Omental fat pad (tissue), 4 donors: ENCODE data around the gene FUBP3. TPM values are rescaled to one million over a fixed set of nuclear protein-coding genes. Genes with fewer than 3 reads are reported as not detected.

Source experiments
- ATAC-seq: fragments of 150-250 bp; one replicate; pipeline ENCODE4 v1.9.1; 2016; ENCODE audit warnings: mild to moderate bottlenecking, moderate library complexity; ENCODE audit not compliant: low FRiP score
- DNase-seq: peaks from one replicate; pipeline ENCODE4 v3.0.0-alpha.2; 2019; ENCODE audit warnings: low spot score
- CTCF ChIP-seq, 3 donors: fragments of 450-650 bp; IDR thresholded peaks; one replicate each; pipeline ENCODE4 v1.5.1; 2016 to 2017; ENCODE audit warnings: antibody characterized with exemption in 3 of 3, mild to moderate bottlenecking in 3 of 3, moderate library complexity in 2 of 3
- total RNA-seq, 4 donors: library from RNA; depleted of rRNA; stranded (reverse); fragments of >200 nt; gene quantifications; one replicate each; pipeline ENCODE4 v1.1.0, GENCODE V29; 2016

Gene FUBP3
- total RNA-seq, 4 donors from 2014 or later = 29.7 to 46.3 (median 37.9) TPM

GRCh38 chr9:130651752-130652151 lies 72.4 kb downstream of the FUBP3 start:
- DNase-seq = no peak
- no peak for TF ChIP-seq CTCF (IDR thresholded peaks at IDR 0.05)

GRCh38 chr9:130654879-130655278 lies 75.5 kb downstream of the FUBP3 start:
- TF ChIP-seq CTCF (IDR thresholded peaks at IDR 0.05) = no peak
- ATAC-seq (no peak), DNase-seq (no peak)

More at GRCh38 chr9:130651752-130652151, 72.4 kb downstream of the FUBP3 start:
- ATAC-seq = no peak

- no peak for TF ChIP-seq CTCF (IDR thresholded peaks at IDR 0.05)
- ATAC-seq = no peak
- DNase-seq = no peak
Measured at GRCh38 chr9:130658893-130659698, 79.7 kb downstream of the FUBP3 start.

GRCh38 chr9:130659699-130660248 lies 80.4 kb downstream of the FUBP3 start:
- ATAC-seq (no peak), DNase-seq (no peak)
- TF ChIP-seq CTCF (IDR thresholded peaks at IDR 0.05) = no peak

- ATAC-seq (no peak), DNase-seq (no peak)
- no peak for TF ChIP-seq CTCF (IDR thresholded peaks at IDR 0.05)
Measured at GRCh38 chr9:130660326-130660682, 80.9 kb downstream of the FUBP3 start.

- TF ChIP-seq CTCF (IDR thresholded peaks at IDR 0.05) = no peak
- ATAC-seq (no peak), DNase-seq (no peak)
Measured at GRCh38 chr9:130660683-130661450, 81.5 kb downstream of the FUBP3 start.
